HEK293 (cell line): ENCODE results near the gene LMNTD2.

Source experiments
- CTCF ChIA-PET: fragments of 350-600 bp; formaldehyde crosslinking; extraction: SDS; loops from one replicate; lab custom pipeline; 2021; ENCODE audit warnings: antibody characterized with exemption; lab: Yijun Ruan, JAX
- POLR2A ChIA-PET: fragments of 300-600 bp; formaldehyde crosslinking; extraction: SDS; loops from one replicate; lab custom pipeline; 2020; ENCODE audit warnings: antibody characterized with exemption, inconsistent platforms; lab: Yijun Ruan, JAX
- H3K27ac ChIP-seq: fragments of 200-500 bp; sonication (Bioruptor generic); 2 replicates; pipeline ENCODE4 v1.5.1; 2014; ENCODE audit warnings: low read depth, low read length, control low read depth, inconsistent platforms; ENCODE audit errors: extremely low read depth
- H3K36me3 ChIP-seq, 2 experiments: fragments of 200-500 bp in 1 of 2; sonication (Bioruptor generic) in 1 of 2; 1 replicate in 1 of 2; 2 replicates in 1 of 2; pipeline ENCODE4 v1.5.1; 2014 to 2017; ENCODE audit warnings: inconsistent platforms in 2 of 2, low read length in 2 of 2; ENCODE audit not compliant: control insufficient read depth in 2 of 2, insufficient read depth in 1 of 2
- H3K4me1 ChIP-seq: fragments of 200-500 bp; sonication (Bioruptor generic); 2 replicates; pipeline ENCODE4 v1.5.1; 2014; ENCODE audit warnings: mild to moderate bottlenecking, low read length, inconsistent platforms; ENCODE audit not compliant: control insufficient read depth, insufficient read depth
- H3K4me3 ChIP-seq: 2 replicates; pipeline ENCODE4 v1.5.1; 2011; ENCODE audit warnings: low read depth, mild to moderate bottlenecking, control low read depth, low read length, moderate library complexity
- H3K9me3 ChIP-seq: fragments of 200-500 bp; sonication (Bioruptor generic); 2 replicates; pipeline ENCODE4 v1.5.1; 2014; ENCODE audit warnings: low read depth, low read length, inconsistent platforms; ENCODE audit not compliant: control insufficient read depth, insufficient read depth
- AEBP2 ChIP-seq: fragments of 450-650 bp; formaldehyde crosslinking; IDR thresholded peaks from 2 replicates; pipeline ENCODE4 v1.5.1; 2016; ENCODE audit warnings: missing biosample characterization, missing genetic modification characterization, borderline replicate concordance
- BCL6B ChIP-seq: fragments of 450-650 bp; formaldehyde crosslinking; IDR thresholded peaks from 2 replicates; pipeline ENCODE4 v1.5.1; 2017; ENCODE audit warnings: missing biosample characterization, missing genetic modification characterization
- FEZF1 ChIP-seq: fragments of 450-650 bp; formaldehyde crosslinking; IDR thresholded peaks from 2 replicates; pipeline ENCODE4 v1.5.1; 2016; ENCODE audit warnings: missing biosample characterization, missing genetic modification characterization
- IKZF3 ChIP-seq: fragments of 450-650 bp; IDR thresholded peaks from 2 replicates; pipeline ENCODE4 v1.5.0; 2018; ENCODE audit warnings: missing biosample characterization, mild to moderate bottlenecking, missing genetic modification characterization, moderate library complexity
- KLF8 ChIP-seq: fragments of 450-650 bp; formaldehyde crosslinking; IDR thresholded peaks from 2 replicates; pipeline ENCODE4 v1.5.1; 2016; ENCODE audit warnings: missing biosample characterization, missing genetic modification characterization
- OSR2 ChIP-seq: fragments of 450-650 bp; formaldehyde crosslinking; IDR thresholded peaks from 2 replicates; pipeline ENCODE4 v1.5.1; 2016; ENCODE audit warnings: missing biosample characterization, missing genetic modification characterization
- SP7 ChIP-seq: fragments of 450-650 bp; formaldehyde crosslinking; IDR thresholded peaks from 2 replicates; pipeline ENCODE4 v1.5.1; 2016; ENCODE audit warnings: missing biosample characterization, missing genetic modification characterization
- YY2 ChIP-seq: fragments of 450-650 bp; formaldehyde crosslinking; IDR thresholded peaks from 2 replicates; pipeline ENCODE4 v1.5.1; 2016; ENCODE audit warnings: missing biosample characterization, missing genetic modification characterization
- ZBTB26 ChIP-seq: fragments of 450-650 bp; formaldehyde crosslinking; optimal IDR thresholded peaks from 2 replicates; pipeline ENCODE3; 2016; ENCODE audit warnings: missing biosample characterization, mild to moderate bottlenecking, missing genetic modification characterization
- ZBTB8A ChIP-seq: fragments of 450-650 bp; formaldehyde crosslinking; IDR thresholded peaks from 2 replicates; pipeline ENCODE4 v1.5.1; 2016; ENCODE audit warnings: missing biosample characterization, missing genetic modification characterization
- ZFHX2 ChIP-seq: fragments of 450-650 bp; formaldehyde crosslinking; conservative IDR thresholded peaks from 2 replicates; pipeline ENCODE4 v1.5.1; 2016; ENCODE audit warnings: missing biosample characterization, missing genetic modification characterization
- ZNF2 ChIP-seq: fragments of 450-650 bp; formaldehyde crosslinking; IDR thresholded peaks from 2 replicates; pipeline ENCODE4 v1.5.1; 2016; ENCODE audit warnings: missing biosample characterization, missing genetic modification characterization
- ZNF214 ChIP-seq: fragments of 450-650 bp; formaldehyde crosslinking; IDR thresholded peaks from 2 replicates; pipeline ENCODE4 v1.5.1; 2017; ENCODE audit warnings: missing biosample characterization, mild to moderate bottlenecking, missing genetic modification characterization, borderline replicate concordance
- ZNF274 ChIP-seq, 2 experiments: fragments of 200-500 bp in 1 of 2; fragments of 450-650 bp in 1 of 2; sonication (Bioruptor generic) in 1 of 2; formaldehyde crosslinking in 1 of 2; IDR thresholded peaks; 2 replicates each; pipeline versions ENCODE4 v1.5.1 to v1.6.1; 2014 to 2016; ENCODE audit warnings: borderline replicate concordance in 1 of 2, inconsistent platforms in 1 of 2, low read length in 1 of 2, missing biosample characterization in 1 of 2, missing genetic modification characterization in 1 of 2
- ZNF341 ChIP-seq: fragments of 450-650 bp; formaldehyde crosslinking; IDR thresholded peaks from 2 replicates; pipeline ENCODE4; 2016; ENCODE audit warnings: low read depth, missing biosample characterization, missing genetic modification characterization
- ZNF37A ChIP-seq: fragments of 450-650 bp; IDR thresholded peaks from 2 replicates; pipeline ENCODE4 v1.5.1; 2018; ENCODE audit warnings: missing biosample characterization, missing genetic modification characterization
- ZNF555 ChIP-seq: fragments of 450-650 bp; formaldehyde crosslinking; conservative IDR thresholded peaks from 2 replicates; pipeline ENCODE4 v1.5.1; 2017; ENCODE audit warnings: missing biosample characterization, mild to moderate bottlenecking, missing genetic modification characterization, inconsistent platforms
- ZNF561 ChIP-seq: fragments of 450-650 bp; IDR thresholded peaks from 2 replicates; pipeline ENCODE4 v1.5.1; 2018; ENCODE audit warnings: missing biosample characterization, missing genetic modification characterization, borderline replicate concordance
- ZNF596 ChIP-seq: fragments of 450-650 bp; IDR thresholded peaks from 2 replicates; pipeline ENCODE4 v1.5.0; 2018; ENCODE audit warnings: missing biosample characterization, mild to moderate bottlenecking, missing genetic modification characterization, moderate library complexity
- ZNF626 ChIP-seq: fragments of 450-650 bp; sonication (Bioruptor Pico); formaldehyde crosslinking; IDR thresholded peaks from 2 replicates; pipeline ENCODE4 v1.5.1; 2018; ENCODE audit warnings: missing biosample characterization, missing genetic modification characterization, inconsistent platforms
- ZNF792 ChIP-seq: fragments of 450-650 bp; formaldehyde crosslinking; IDR thresholded peaks from 2 replicates; pipeline ENCODE4 v1.5.1; 2016; ENCODE audit warnings: missing biosample characterization, missing genetic modification characterization
- ZNF830 ChIP-seq: fragments of 450-650 bp; IDR thresholded peaks from 2 replicates; pipeline ENCODE4 v1.5.0; 2018; ENCODE audit warnings: missing biosample characterization, missing genetic modification characterization, low read depth, mild to moderate bottlenecking, moderate library complexity
- ZNF843 ChIP-seq: fragments of 450-650 bp; formaldehyde crosslinking; IDR thresholded peaks from 2 replicates; pipeline ENCODE4 v1.5.1; 2016; ENCODE audit warnings: missing biosample characterization, missing genetic modification characterization
- ZSCAN16 ChIP-seq: fragments of 450-650 bp; formaldehyde crosslinking; IDR thresholded peaks from 2 replicates; pipeline ENCODE4 v1.5.1; 2016; ENCODE audit warnings: missing biosample characterization, missing genetic modification characterization
- ZSCAN23 ChIP-seq: fragments of 450-650 bp; formaldehyde crosslinking; IDR thresholded peaks from 2 replicates; pipeline ENCODE4 v1.5.1; 2016; ENCODE audit warnings: missing biosample characterization, missing genetic modification characterization

Gene LMNTD2

GRCh38 chr11:609341-609811 lies 48.8 kb upstream of the LMNTD2 start:
- H3K27ac ChIP-seq = no peak overlapping the region
- H3K9me3 ChIP-seq = no peaks in the 10 kb centered on the region
- H3K4me1 ChIP-seq = no peaks in the 10 kb centered on the region
- H3K4me3 ChIP-seq = no peak overlapping the region
- TF ChIP-seq SP7 (tag by site-specific recombination) = no peak
- no peak for TF ChIP-seq ZNF274 (IDR thresholded peaks at IDR 0.05; ENCODE audit: low read length)
- no peak for TF ChIP-seq ZNF274 (tag by site-specific recombination; IDR thresholded peaks at IDR 0.05; ENCODE audit: borderline replicate concordance)
- TF ChIP-seq ZSCAN16 (tag by site-specific recombination) = no peak
- TF ChIP-seq ZFHX2 = no peak
- no peak for TF ChIP-seq ZNF626 (tag by site-specific recombination)
- TF ChIP-seq YY2 (tag by site-specific recombination) = no peak
- no peak for TF ChIP-seq ZBTB8A (tag by site-specific recombination)
- no peak for TF ChIP-seq OSR2 (tag by site-specific recombination)
- TF ChIP-seq ZNF2 (tag by site-specific recombination) = no peak
- TF ChIP-seq, all 188 proteins: peak for 0
- H3K36me3 ChIP-seq = peaks cover 0 to 97% of the 10 kb centered on the region in 2 experiments; a peak in 2 of 3 replicates
- ChIA-PET POLR2A (no interaction called here), CTCF (no interaction called here)

- Histone ChIP-seq H3K27ac (no peak overlapping the region), H3K36me3 (peaks cover 0 to 97% of the 10 kb centered on the region in 2 experiments; a peak in 2 of 3 replicates), H3K9me3 (no peaks in the 10 kb centered on the region), H3K4me3 (no peak overlapping the region), H3K4me1 (no peaks in the 10 kb centered on the region)
- CTCF ChIA-PET = no interaction called here
- TF ChIP-seq ZNF341 (tag by site-specific recombination) (no peak), ZNF596 (tag by site-specific recombination) (no peak), ZNF792 (no peak), AEBP2 (tag by site-specific recombination) (no peak), ZNF561 (no peak), ZNF555 (tag by site-specific recombination) (no peak), ZNF830 (no peak)
- POLR2A ChIA-PET = no interaction called here
Measured at GRCh38 chr11:608791-609251, 48.3 kb upstream of the LMNTD2 start.

GRCh38 chr11:607971-608659 lies 47.6 kb upstream of the LMNTD2 start:
- Histone ChIP-seq H3K4me1 (no peaks in the 10 kb centered on the region), H3K9me3 (no peaks in the 10 kb centered on the region), H3K4me3 (no peak overlapping the region), H3K36me3 (peaks cover 6 to 98% of the 10 kb centered on the region in 2 experiments; a peak in 2 of 3 replicates), H3K27ac (no peak overlapping the region)
- ChIA-PET POLR2A (no interaction called here), CTCF (no interaction called here)
- TF ChIP-seq BCL6B (tag by site-specific recombination) (no peak), ZSCAN23 (no peak), ZNF843 (tag by site-specific recombination) (no peak), FEZF1 (tag by site-specific recombination) (no peak), ZNF214 (tag by site-specific recombination) (no peak), IKZF3 (tag by site-specific recombination) (no peak), KLF8 (tag by site-specific recombination) (no peak), ZBTB26 (no peak), ZNF37A (tag by site-specific recombination) (no peak)
